Measurements from ENCODE around the gene POLR3H. TPM values are rescaled to one million over a fixed set of nuclear protein-coding genes. Genes with fewer than 3 reads are reported as not detected.

Gene POLR3H
- polyA plus RNA-seq, 3 donors: 9.4 to 19.0 (median 10.4) TPM

DNA sequence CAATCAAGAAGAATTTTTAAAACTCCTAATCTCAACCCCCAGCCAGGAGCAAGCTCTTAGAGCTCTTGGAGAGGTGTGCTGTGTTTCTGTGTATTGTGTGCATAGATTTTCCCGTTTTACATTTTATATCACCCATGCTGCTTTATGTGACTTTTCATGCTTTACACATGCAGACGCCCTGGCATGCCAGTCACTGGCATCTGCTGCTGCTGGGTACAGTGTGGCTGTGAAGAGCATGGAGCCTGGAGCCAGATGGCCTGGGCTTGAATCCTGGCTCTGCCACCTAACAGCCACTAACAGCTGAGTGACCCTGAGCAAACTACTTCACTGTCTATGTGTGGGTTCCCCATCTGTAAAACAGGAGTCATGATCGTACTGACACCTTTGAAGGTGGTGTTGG is 23.1 kb downstream of the POLR3H start:
- H3K9me3 ChIP-seq (replicated peaks in 1 of 2; ENCODE audit: control insufficient read depth in 1 of 2, insufficient read depth in 1 of 2, low read length in 2 of 2): no peaks in the 10 kb centered on the region
- H3K27ac ChIP-seq (ENCODE audit: low read depth in 1 of 2, low read length in 2 of 2): no peak overlapping the region
- H3K4me1 ChIP-seq (ENCODE audit: control insufficient read depth in 1 of 2, insufficient read depth in 2 of 2, low read length in 2 of 2): peaks cover 0 to 9% of the 10 kb centered on the region in 2 donors
- peaks cover 72 to 95% of the 10 kb centered on the region in 2 donors for H3K36me3 ChIP-seq (replicated peaks in 1 of 2; ENCODE audit: control insufficient read depth in 1 of 2, insufficient read depth in 2 of 2, low read length in 2 of 2)
- H2AFZ ChIP-seq (ENCODE audit: insufficient read depth, low read depth, low read length, poor library complexity, severe bottlenecking): no peak overlapping the region
- H3K4me3 ChIP-seq (replicated peaks in 1 of 3; ENCODE audit: low read depth in 2 of 3, low read length in 3 of 3): no peak overlapping the region
- H3K36me3 Mint-ChIP-seq: peaks cover 60 to 87% of the 10 kb centered on the region in 2 donors
- WGBS (ENCODE audit: insufficient coverage): no CpG with 5 or more reads among the region's 3 CpGs
- peaks cover 13% of the 10 kb centered on the region for H4K20me1 ChIP-seq (ENCODE audit: insufficient read depth, low read length)
- TF ChIP-seq, protein P1, sequence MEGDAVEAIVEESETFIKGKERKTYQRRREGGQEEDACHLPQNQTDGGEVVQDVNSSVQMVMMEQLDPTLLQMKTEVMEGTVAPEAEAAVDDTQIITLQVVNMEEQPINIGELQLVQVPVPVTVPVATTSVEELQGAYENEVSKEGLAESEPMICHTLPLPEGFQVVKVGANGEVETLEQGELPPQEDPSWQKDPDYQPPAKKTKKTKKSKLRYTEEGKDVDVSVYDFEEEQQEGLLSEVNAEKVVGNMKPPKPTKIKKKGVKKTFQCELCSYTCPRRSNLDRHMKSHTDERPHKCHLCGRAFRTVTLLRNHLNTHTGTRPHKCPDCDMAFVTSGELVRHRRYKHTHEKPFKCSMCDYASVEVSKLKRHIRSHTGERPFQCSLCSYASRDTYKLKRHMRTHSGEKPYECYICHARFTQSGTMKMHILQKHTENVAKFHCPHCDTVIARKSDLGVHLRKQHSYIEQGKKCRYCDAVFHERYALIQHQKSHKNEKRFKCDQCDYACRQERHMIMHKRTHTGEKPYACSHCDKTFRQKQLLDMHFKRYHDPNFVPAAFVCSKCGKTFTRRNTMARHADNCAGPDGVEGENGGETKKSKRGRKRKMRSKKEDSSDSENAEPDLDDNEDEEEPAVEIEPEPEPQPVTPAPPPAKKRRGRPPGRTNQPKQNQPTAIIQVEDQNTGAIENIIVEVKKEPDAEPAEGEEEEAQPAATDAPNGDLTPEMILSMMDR (IDR thresholded peaks at IDR 0.05): no peak
- no peaks in the 10 kb centered on the region for H3K27me3 ChIP-seq (ENCODE audit: control insufficient read depth in 2 of 2, insufficient read depth in 2 of 2, low read length in 2 of 2)
- no peak for DNase-seq
- intact Hi-C loops (cut with micrococcal nuclease): no loop called here
- no peak overlapping the region for H3K4me2 ChIP-seq (replicated peaks; ENCODE audit: extremely low read depth, low read length, poor library complexity, severe bottlenecking)
- peaks cover 0 to 2% (median 0%) of the 10 kb centered on the region in 3 donors for H3K27me3 Mint-ChIP-seq (ENCODE audit: low read depth in 3 of 3)
- no peaks in the 10 kb centered on the region for H3K9me3 Mint-ChIP-seq
- no peak overlapping the region for H3K27ac Mint-ChIP-seq
- H3K9ac ChIP-seq (ENCODE audit: insufficient read depth, low read length, poor library complexity, severe bottlenecking): no peak overlapping the region
- no peak overlapping the region for H3K4me3 Mint-ChIP-seq
- peaks cover 8% of the 10 kb centered on the region for H3K4me1 Mint-ChIP-seq
- H3K79me2 ChIP-seq (ENCODE audit: insufficient read depth, low read length): no peaks in the 10 kb centered on the region

DNA sequence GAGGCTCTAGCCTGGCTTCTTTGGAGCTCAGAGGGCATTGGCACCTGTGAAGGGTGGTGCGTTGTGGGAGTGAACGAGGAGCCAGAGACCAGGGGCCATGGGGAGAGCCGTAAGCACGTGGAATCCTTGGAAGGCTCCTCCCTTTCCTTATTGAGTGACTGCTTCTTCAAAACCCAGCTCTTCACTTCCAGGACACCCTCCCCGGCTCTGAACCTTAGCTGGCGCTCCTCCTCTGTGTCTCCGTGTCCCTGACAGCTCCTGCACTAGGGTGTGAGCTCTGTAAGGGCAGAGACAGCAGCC is 26.3 kb downstream of the POLR3H start:
- Histone ChIP-seq H3K36me3 (replicated peaks in 1 of 2; ENCODE audit: control insufficient read depth in 1 of 2, insufficient read depth in 2 of 2, low read length in 2 of 2) (peaks cover 74 to 96% of the 10 kb centered on the region in 2 donors), H3K9me3 (replicated peaks in 1 of 2; ENCODE audit: control insufficient read depth in 1 of 2, insufficient read depth in 1 of 2, low read length in 2 of 2) (no peaks in the 10 kb centered on the region), H3K27ac (ENCODE audit: low read depth in 1 of 2, low read length in 2 of 2) (peak overlapping the region in 1 of 2 donors; percentile 20), H3K79me2 (ENCODE audit: insufficient read depth, low read length) (no peaks in the 10 kb centered on the region), H4K20me1 (ENCODE audit: insufficient read depth, low read length) (no peaks in the 10 kb centered on the region), H3K9ac (ENCODE audit: insufficient read depth, low read length, poor library complexity, severe bottlenecking) (no peak overlapping the region), H3K4me3 (replicated peaks in 1 of 3; ENCODE audit: low read depth in 2 of 3, low read length in 3 of 3) (no peak overlapping the region), H3K27me3 (ENCODE audit: control insufficient read depth in 2 of 2, insufficient read depth in 2 of 2, low read length in 2 of 2) (no peaks in the 10 kb centered on the region), H3K4me1 (ENCODE audit: control insufficient read depth in 1 of 2, insufficient read depth in 2 of 2, low read length in 2 of 2) (no peaks in the 10 kb centered on the region), H2AFZ (ENCODE audit: insufficient read depth, low read depth, low read length, poor library complexity, severe bottlenecking) (no peak overlapping the region), H3K4me2 (replicated peaks; ENCODE audit: extremely low read depth, low read length, poor library complexity, severe bottlenecking) (no peak overlapping the region)
- no peaks in the 10 kb centered on the region for H3K9me3 Mint-ChIP-seq
- no peaks in the 10 kb centered on the region for H3K4me1 Mint-ChIP-seq
- DNase-seq: no peak
- TF ChIP-seq, protein P1 (IDR thresholded peaks at IDR 0.05): peak; percentile 45
- intact Hi-C loops (cut with micrococcal nuclease): no loop called here
- H3K27me3 Mint-ChIP-seq (ENCODE audit: low read depth in 3 of 3): no peaks in the 10 kb centered on the region
- WGBS (ENCODE audit: insufficient coverage): 100% methylated on average over 3 of the region's 7 CpGs
- H3K27ac Mint-ChIP-seq: no peak overlapping the region
- peaks cover 71 to 89% of the 10 kb centered on the region in 2 donors for H3K36me3 Mint-ChIP-seq
- no peak overlapping the region for H3K4me3 Mint-ChIP-seq

Data from CD14-positive monocyte (primary cell).